Endothelial cell of hepatic sinusoid (primary cell): ENCODE measurements around the gene PI4KA.
"Not testable (repeated sequence)": the region's sequence is repeated elsewhere in the genome, so short reads cannot be mapped to it uniquely, and the experiment has no call there.

Source experiments
- in situ Hi-C: cut with HindIII; loops from 2 replicates; pipeline ENCODE4 v1.10.0; 2017; ENCODE audit warnings: low sequenced_read_pairs

Gene PI4KA

DNA sequence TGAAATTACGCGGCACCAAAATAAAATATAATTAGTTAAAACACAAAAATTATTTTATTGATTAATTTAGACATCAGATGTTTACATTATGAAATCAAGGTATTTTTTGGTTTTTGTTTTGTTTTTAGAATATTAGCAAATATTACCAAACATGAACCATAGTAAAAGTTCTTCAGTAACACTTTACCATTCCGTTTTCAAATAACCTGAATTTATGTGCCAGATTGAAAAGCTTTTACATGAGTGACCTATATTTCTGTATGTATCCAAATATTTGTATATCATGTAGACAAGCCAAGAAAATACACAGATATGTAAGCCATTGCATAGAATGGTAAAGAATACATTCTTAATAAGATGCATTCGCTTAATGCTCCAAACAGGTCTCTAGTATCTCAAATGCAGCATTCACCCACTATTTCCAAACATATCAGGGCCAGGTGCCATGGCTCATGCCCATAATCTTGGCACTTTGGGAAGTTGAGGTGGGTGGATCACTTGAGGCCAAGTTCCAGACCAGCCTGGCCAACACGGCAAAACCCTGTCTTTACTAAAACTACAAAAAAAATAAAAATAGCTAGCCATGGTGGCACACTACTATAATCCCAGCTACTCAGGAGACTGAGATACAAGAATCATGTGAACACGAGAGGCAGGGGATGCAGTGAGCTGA lies 187.1 kb downstream of the PI4KA start:
- in situ Hi-C loops = no loop called here

- in situ Hi-C loops = not testable (repeated sequence)
These were observed 188.0 kb downstream of the PI4KA start for GRCh38 chr22:20670457-20671261.

- in situ Hi-C loops = not testable (repeated sequence)
These were observed 188.7 kb downstream of the PI4KA start for GRCh38 chr22:20669884-20670283.

- in situ Hi-C loops = not testable (repeated sequence)
These were observed 189.1 kb downstream of the PI4KA start for GRCh38 chr22:20669471-20669870.

- in situ Hi-C loops = not testable (repeated sequence)
These were observed 189.8 kb downstream of the PI4KA start for GRCh38 chr22:20668769-20669168.

- in situ Hi-C loops = not testable (repeated sequence)
These were observed 190.4 kb downstream of the PI4KA start for GRCh38 chr22:20668226-20668625.

DNA sequence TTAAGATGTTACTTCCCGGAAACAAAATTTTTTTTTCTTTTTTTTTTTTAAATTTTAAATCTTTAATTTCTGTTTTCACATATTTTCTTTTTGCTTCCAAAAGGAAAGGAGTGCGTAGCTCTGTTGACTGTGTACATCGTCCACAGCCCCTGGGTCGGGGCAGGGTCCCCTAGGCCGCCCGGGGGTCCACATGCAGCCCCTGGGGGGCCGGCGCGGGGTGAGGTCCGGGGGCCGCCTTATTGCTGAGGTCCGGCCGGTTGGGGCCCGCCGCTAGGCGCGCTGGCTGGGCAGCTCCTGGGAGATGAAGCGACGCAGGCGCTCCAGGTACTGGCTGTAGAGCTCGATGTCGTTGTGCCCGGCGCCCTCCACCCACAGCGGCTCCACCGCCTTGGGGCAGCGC lies 191.1 kb downstream of the PI4KA start:
- in situ Hi-C loops = not testable (repeated sequence)

DNA sequence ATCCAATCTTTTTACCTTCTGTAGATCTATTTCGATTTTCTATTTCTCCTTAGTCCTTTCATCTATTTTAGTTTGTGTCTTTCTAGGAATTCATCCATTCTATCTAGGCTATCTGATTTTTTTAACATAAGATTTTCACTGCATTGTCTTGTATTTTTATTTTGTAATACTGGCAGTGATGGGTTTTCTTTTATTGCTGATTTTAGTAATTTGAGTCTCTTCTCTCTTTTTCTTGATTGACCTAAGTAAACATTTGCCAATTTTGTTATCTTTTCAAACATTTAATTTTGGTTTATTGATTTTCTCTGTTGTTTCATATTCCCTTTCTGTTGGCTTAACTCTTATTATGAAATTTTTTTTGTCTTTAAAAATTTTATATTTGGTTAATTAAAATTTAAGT lies 192.1 kb downstream of the PI4KA start:
- in situ Hi-C loops = no loop called here

- in situ Hi-C loops = loop anchor here (5.0 kb wide), 1 partner anchor 62 kb away; no protein-coding TSS in a partner anchor
These were observed 194.0 kb downstream of the PI4KA start for GRCh38 chr22:20664594-20664959.

GRCh38 chr22:20663941-20664593 lies 194.5 kb downstream of the PI4KA start:
- in situ Hi-C loops = loop anchor here (5.0 kb wide), 1 partner anchor 62 kb away; no protein-coding TSS in a partner anchor

DNA sequence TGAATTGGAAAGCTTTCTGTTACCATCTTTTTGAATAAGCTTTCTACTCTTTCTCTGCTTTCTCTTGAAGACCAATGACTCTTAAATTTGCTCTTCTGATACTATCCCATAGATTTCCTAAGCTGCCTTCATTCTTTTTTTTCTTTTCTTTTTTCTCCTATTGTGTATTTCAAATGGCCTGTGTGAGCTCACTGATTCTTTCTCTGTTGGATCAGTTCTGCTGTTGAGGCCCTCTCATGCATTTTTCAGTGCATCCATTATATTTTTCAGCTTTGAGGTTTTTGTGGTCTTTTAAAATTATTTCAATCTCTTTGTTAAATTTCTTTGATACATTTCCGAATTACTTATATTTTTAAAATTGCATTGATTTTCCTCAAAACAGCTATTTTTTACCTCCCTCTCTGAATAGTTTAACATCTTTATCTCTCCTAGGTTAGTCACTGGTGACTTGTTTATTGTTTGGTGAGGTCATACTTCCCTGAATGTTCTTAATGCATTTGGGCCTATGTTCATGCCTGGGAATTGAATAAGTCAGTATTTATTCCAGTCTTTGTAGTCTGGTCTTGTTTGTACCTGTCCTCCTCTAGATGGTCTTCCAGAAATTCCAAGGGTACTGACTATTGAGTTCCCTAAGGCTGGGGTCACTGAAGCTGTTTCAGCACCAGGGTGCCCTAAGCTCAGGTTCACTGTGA lies 195.3 kb downstream of the PI4KA start:
- in situ Hi-C loops = loop anchor here (5.0 kb wide), 1 partner anchor 61 kb away; no protein-coding TSS in a partner anchor

GRCh38 chr22:20662524-20663036 lies 196.0 kb downstream of the PI4KA start:
- in situ Hi-C loops = loop anchor here (5.0 kb wide), 1 partner anchor 60 kb away; no protein-coding TSS in a partner anchor

GRCh38 chr22:20661473-20661872 lies 197.1 kb downstream of the PI4KA start:
- in situ Hi-C loops = loop anchor here (5.0 kb wide), 1 partner anchor 59 kb away; no protein-coding TSS in a partner anchor

DNA sequence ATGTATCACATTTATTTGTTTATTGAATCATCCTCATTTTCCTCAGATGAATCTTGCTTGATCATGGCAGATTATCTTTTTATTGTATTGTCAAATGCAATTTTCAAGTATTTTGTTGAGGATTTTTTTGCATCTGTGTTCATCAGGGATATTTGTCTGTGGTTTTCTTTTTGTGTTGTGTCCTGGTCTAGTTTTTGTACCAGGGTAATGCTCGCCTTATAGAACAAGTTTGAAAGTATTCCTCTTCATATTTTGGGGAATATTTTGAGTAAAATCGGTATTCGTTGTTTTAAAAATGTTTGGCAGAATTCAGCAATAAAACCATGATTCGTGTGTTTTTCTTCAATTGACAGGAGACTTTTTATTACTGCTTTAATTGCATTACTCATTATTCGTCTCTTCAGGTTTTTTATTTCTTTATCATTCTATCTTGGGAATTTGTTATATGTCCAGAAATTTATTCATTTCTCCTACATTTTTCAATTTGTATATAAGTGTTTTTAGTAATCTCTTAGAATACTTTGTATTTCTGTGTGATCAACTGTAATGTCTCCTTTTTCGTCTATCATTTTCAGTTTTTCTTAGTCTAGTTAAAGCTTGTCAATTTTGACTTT lies 198.1 kb downstream of the PI4KA start:
- in situ Hi-C loops = loop anchor here (5.0 kb wide), 1 partner anchor 58 kb away; no protein-coding TSS in a partner anchor

GRCh38 chr22:20659920-20660319 lies 198.7 kb downstream of the PI4KA start:
- in situ Hi-C loops = loop anchor here (5.0 kb wide), 1 partner anchor 58 kb away; no protein-coding TSS in a partner anchor

DNA sequence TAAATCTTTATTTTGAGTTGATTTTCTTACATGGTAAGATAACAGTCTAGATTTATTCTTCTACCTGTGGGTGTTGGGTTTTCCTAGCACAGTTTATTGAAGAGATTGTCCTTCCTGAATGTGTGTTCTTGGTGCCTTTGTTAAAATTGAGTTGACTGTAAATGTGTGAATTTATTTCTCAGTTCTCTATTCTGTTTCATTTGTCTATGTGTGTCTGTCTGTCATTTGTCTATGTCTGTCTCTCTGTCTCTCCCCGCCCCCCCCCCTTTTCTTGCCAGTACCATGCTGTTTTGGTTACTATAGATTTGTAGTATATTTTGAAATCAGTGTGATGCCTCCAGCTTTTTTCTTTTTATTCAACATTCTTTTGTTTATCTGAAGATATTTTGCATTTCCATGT lies 199.4 kb downstream of the PI4KA start:
- in situ Hi-C loops = no loop called here

DNA sequence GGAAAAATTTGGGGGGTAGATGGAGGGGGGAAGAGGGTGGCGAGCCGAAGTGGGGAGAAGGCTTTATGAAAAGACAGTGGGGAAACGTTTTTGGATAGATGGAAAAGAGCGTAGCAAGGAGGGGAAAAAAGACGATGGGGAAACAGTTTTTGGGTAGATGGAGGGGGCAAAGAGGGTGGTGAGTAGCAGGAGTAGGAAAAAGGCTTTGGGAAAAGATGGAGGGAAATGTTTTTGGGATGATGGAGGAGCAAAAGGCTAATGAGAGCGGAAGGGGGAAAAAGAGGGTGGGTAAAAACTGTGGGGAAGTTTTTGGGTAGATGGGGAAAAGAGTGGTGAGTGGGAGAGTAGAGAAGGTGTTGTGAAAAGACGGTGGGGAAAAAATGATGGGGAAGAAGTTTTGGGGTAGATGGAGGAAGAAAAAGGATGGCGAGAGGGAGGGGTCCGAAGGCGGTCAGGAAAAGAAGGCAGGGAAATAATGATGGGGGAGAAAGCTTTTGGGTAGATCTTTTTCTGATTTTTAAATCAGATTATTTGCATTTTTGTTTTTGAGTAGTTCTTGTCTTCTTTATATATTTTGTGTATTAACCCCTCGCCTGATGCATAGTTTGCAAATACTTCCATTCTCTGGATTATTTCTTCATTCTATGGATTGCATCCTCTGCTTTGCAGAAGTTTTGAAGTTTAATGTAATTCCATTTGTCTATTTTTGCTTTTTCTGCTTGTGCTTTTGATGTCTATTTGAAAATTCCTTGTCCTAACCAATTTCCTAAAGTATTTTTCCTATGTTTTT lies 200.0 kb downstream of the PI4KA start:
- in situ Hi-C loops = no loop called here

GRCh38 chr22:20657963-20658362 lies 200.6 kb downstream of the PI4KA start:
- in situ Hi-C loops = no loop called here
